ENCODE measurements around the gene IBTK. TPM values are rescaled to one million over a fixed set of nuclear protein-coding genes. Genes with fewer than 3 reads are reported as not detected.

The IBTK gene
- total RNA-seq, 1 experiment from 2014 or later = 24.1 TPM

DNA sequence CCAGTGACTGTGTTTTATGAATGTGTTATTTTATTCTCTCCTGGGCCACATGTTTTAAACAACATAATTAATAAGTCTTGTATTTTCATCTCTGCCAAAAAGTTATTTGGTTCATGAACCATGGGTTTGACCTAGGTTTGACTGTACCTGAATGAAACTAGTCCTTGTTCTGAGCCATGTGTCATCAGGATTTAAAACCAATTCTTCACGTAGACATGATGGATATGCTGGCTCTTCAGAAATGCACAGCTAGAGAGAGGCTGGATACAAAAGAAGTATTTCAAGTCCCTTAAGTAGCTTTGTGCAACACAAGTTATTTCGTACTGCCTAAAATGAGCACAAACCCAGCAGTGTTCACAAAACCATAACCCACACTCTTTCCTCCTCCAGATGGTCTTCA, 116.1 kb downstream of the IBTK start (continued):
- TF ChIP-seq, protein P1, sequence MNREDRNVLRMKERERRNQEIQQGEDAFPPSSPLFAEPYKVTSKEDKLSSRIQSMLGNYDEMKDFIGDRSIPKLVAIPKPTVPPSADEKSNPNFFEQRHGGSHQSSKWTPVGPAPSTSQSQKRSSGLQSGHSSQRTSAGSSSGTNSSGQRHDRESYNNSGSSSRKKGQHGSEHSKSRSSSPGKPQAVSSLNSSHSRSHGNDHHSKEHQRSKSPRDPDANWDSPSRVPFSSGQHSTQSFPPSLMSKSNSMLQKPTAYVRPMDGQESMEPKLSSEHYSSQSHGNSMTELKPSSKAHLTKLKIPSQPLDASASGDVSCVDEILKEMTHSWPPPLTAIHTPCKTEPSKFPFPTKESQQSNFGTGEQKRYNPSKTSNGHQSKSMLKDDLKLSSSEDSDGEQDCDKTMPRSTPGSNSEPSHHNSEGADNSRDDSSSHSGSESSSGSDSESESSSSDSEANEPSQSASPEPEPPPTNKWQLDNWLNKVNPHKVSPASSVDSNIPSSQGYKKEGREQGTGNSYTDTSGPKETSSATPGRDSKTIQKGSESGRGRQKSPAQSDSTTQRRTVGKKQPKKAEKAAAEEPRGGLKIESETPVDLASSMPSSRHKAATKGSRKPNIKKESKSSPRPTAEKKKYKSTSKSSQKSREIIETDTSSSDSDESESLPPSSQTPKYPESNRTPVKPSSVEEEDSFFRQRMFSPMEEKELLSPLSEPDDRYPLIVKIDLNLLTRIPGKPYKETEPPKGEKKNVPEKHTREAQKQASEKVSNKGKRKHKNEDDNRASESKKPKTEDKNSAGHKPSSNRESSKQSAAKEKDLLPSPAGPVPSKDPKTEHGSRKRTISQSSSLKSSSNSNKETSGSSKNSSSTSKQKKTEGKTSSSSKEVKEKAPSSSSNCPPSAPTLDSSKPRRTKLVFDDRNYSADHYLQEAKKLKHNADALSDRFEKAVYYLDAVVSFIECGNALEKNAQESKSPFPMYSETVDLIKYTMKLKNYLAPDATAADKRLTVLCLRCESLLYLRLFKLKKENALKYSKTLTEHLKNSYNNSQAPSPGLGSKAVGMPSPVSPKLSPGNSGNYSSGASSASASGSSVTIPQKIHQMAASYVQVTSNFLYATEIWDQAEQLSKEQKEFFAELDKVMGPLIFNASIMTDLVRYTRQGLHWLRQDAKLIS (CRISPR knock-in tag; IDR thresholded peaks at IDR 0.05; ENCODE audit: borderline replicate concordance) = no peak
- TF ChIP-seq GRHL2 (CRISPR knock-in tag; IDR thresholded peaks at IDR 0.05; ENCODE audit: insufficient replicate concordance, severe bottlenecking) = no peak
- TF ChIP-seq, protein P2, sequence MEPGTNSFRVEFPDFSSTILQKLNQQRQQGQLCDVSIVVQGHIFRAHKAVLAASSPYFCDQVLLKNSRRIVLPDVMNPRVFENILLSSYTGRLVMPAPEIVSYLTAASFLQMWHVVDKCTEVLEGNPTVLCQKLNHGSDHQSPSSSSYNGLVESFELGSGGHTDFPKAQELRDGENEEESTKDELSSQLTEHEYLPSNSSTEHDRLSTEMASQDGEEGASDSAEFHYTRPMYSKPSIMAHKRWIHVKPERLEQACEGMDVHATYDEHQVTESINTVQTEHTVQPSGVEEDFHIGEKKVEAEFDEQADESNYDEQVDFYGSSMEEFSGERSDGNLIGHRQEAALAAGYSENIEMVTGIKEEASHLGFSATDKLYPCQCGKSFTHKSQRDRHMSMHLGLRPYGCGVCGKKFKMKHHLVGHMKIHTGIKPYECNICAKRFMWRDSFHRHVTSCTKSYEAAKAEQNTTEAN (CRISPR knock-in tag; IDR thresholded peaks at IDR 0.05) = no peak
- TF ChIP-seq ZNF416 (CRISPR knock-in tag; IDR thresholded peaks at IDR 0.05) = no peak

DNA sequence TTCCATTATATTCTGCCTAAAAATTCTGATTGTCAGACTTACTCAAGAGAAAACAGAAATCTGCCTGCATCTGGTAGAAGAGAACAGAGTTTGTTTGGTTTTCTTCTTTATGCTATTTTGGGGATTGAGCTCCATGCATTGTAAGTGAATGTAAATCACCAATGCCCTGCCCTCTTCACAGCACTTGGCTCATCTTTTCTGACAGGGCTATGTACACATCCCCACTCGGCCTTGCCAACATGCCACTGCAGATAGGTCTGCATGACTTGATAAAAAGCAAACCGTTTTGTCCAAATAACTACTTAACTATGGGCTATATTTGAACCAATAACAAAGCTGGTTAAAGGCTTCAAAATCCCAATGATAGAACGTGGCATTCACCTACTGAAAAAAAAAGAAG, 117.7 kb downstream of the IBTK start:
- Mint-ChIP-seq H3K27me3 (ENCODE audit: low read depth) (no peaks in the 10 kb centered on the region), H3K27ac (no peak overlapping the region)
- no peak for ATAC-seq
- TF ChIP-seq, protein P3, sequence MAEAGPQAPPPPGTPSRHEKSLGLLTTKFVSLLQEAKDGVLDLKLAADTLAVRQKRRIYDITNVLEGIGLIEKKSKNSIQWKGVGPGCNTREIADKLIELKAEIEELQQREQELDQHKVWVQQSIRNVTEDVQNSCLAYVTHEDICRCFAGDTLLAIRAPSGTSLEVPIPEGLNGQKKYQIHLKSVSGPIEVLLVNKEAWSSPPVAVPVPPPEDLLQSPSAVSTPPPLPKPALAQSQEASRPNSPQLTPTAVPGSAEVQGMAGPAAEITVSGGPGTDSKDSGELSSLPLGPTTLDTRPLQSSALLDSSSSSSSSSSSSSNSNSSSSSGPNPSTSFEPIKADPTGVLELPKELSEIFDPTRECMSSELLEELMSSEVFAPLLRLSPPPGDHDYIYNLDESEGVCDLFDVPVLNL (CRISPR knock-in tag; IDR thresholded peaks at IDR 0.05; ENCODE audit: borderline replicate concordance, low read depth) = no peak
- no peak for TF ChIP-seq TP53 (CRISPR knock-in tag; IDR thresholded peaks at IDR 0.05)
- TF ChIP-seq ZNF423 (CRISPR knock-in tag; IDR thresholded peaks at IDR 0.05) = no peak
- TF ChIP-seq NFE2L1 (CRISPR knock-in tag; IDR thresholded peaks at IDR 0.05) = no peak
- no peak for TF ChIP-seq RORB (CRISPR knock-in tag; IDR thresholded peaks at IDR 0.05)
- TF ChIP-seq ELF4 (CRISPR knock-in tag; IDR thresholded peaks at IDR 0.05; ENCODE audit: low read depth) = no peak
- TF ChIP-seq SP1 (CRISPR knock-in tag; conservative IDR thresholded peaks at IDR 0.05) = no peak
- no peak for TF ChIP-seq ZNF219 (CRISPR knock-in tag; IDR thresholded peaks at IDR 0.05; ENCODE audit: borderline replicate concordance)
- TF ChIP-seq, protein P4, sequence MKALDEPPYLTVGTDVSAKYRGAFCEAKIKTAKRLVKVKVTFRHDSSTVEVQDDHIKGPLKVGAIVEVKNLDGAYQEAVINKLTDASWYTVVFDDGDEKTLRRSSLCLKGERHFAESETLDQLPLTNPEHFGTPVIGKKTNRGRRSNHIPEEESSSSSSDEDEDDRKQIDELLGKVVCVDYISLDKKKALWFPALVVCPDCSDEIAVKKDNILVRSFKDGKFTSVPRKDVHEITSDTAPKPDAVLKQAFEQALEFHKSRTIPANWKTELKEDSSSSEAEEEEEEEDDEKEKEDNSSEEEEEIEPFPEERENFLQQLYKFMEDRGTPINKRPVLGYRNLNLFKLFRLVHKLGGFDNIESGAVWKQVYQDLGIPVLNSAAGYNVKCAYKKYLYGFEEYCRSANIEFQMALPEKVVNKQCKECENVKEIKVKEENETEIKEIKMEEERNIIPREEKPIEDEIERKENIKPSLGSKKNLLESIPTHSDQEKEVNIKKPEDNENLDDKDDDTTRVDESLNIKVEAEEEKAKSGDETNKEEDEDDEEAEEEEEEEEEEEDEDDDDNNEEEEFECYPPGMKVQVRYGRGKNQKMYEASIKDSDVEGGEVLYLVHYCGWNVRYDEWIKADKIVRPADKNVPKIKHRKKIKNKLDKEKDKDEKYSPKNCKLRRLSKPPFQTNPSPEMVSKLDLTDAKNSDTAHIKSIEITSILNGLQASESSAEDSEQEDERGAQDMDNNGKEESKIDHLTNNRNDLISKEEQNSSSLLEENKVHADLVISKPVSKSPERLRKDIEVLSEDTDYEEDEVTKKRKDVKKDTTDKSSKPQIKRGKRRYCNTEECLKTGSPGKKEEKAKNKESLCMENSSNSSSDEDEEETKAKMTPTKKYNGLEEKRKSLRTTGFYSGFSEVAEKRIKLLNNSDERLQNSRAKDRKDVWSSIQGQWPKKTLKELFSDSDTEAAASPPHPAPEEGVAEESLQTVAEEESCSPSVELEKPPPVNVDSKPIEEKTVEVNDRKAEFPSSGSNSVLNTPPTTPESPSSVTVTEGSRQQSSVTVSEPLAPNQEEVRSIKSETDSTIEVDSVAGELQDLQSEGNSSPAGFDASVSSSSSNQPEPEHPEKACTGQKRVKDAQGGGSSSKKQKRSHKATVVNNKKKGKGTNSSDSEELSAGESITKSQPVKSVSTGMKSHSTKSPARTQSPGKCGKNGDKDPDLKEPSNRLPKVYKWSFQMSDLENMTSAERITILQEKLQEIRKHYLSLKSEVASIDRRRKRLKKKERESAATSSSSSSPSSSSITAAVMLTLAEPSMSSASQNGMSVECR (CRISPR knock-in tag; IDR thresholded peaks at IDR 0.05; ENCODE audit: borderline replicate concordance) = no peak
- TF ChIP-seq, protein P5, sequence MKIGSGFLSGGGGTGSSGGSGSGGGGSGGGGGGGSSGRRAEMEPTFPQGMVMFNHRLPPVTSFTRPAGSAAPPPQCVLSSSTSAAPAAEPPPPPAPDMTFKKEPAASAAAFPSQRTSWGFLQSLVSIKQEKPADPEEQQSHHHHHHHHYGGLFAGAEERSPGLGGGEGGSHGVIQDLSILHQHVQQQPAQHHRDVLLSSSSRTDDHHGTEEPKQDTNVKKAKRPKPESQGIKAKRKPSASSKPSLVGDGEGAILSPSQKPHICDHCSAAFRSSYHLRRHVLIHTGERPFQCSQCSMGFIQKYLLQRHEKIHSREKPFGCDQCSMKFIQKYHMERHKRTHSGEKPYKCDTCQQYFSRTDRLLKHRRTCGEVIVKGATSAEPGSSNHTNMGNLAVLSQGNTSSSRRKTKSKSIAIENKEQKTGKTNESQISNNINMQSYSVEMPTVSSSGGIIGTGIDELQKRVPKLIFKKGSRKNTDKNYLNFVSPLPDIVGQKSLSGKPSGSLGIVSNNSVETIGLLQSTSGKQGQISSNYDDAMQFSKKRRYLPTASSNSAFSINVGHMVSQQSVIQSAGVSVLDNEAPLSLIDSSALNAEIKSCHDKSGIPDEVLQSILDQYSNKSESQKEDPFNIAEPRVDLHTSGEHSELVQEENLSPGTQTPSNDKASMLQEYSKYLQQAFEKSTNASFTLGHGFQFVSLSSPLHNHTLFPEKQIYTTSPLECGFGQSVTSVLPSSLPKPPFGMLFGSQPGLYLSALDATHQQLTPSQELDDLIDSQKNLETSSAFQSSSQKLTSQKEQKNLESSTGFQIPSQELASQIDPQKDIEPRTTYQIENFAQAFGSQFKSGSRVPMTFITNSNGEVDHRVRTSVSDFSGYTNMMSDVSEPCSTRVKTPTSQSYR (CRISPR knock-in tag; IDR thresholded peaks at IDR 0.05) = no peak
- no peak for TF ChIP-seq RELA (CRISPR knock-in tag; IDR thresholded peaks at IDR 0.05; ENCODE audit: borderline replicate concordance)
- TF ChIP-seq TEAD4 (CRISPR knock-in tag; IDR thresholded peaks at IDR 0.05) = no peak
- TF ChIP-seq, protein P6, sequence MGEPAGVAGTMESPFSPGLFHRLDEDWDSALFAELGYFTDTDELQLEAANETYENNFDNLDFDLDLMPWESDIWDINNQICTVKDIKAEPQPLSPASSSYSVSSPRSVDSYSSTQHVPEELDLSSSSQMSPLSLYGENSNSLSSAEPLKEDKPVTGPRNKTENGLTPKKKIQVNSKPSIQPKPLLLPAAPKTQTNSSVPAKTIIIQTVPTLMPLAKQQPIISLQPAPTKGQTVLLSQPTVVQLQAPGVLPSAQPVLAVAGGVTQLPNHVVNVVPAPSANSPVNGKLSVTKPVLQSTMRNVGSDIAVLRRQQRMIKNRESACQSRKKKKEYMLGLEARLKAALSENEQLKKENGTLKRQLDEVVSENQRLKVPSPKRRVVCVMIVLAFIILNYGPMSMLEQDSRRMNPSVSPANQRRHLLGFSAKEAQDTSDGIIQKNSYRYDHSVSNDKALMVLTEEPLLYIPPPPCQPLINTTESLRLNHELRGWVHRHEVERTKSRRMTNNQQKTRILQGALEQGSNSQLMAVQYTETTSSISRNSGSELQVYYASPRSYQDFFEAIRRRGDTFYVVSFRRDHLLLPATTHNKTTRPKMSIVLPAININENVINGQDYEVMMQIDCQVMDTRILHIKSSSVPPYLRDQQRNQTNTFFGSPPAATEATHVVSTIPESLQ (CRISPR knock-in tag; IDR thresholded peaks at IDR 0.05) = no peak
- no peak for TF ChIP-seq EMX1 (CRISPR knock-in tag; IDR thresholded peaks at IDR 0.05)

More for the DNA sequence above, 117.7 kb downstream of the IBTK start:
- CTCF ChIA-PET = no interaction called here
- Mint-ChIP-seq H3K9me3 (peaks cover 10% of the 10 kb centered on the region; the same call in 1 of the 2 replicates), H3K4me1 (no peaks in the 10 kb centered on the region), H3K36me3 (no peaks in the 10 kb centered on the region), H3K4me3 (no peak overlapping the region)
- POLR2A ChIA-PET = no interaction called here
- DNase-seq (ENCODE audit: low spot score) = no peak

Data from WTC11 (cell line).